ENCODE results near the gene ZNF141. TPM values are rescaled to one million over a fixed set of nuclear protein-coding genes. Genes with fewer than 3 reads are reported as not detected.

The ZNF141 gene
- total RNA-seq, 1 experiment from 2014 or later, result not detected

GRCh38 chr4:422587-422986 lies 85.0 kb downstream of the ZNF141 start:
- ChIA-PET POLR2A (interaction anchor here (0.7 kb wide), 1 partner anchor 15 kb away, joined by 3 read pairs; no protein-coding TSS in a partner anchor), CTCF (no interaction called here)
- BruUV-seq (replicated peaks), result no TSS peak
- Histone ChIP-seq H3K36me3 (ENCODE audit: control insufficient read depth, insufficient read depth, low read length) (no peaks in the 10 kb centered on the region), H3K9me3 (ENCODE audit: control insufficient read depth, insufficient read depth, low read depth, low read length) (peaks cover 42% of the 10 kb centered on the region), H3K4me3 (ENCODE audit: low read depth in 2 of 2, low read length in 2 of 2) (no peak overlapping the region), H3K4me1 (ENCODE audit: control insufficient read depth, insufficient read depth, low read length) (no peaks in the 10 kb centered on the region), H3K27ac (ENCODE audit: low read length) (no peak overlapping the region), H3K27me3 (ENCODE audit: control insufficient read depth, insufficient read depth, low read length) (no peaks in the 10 kb centered on the region)
- intact Hi-C loops (cut with micrococcal nuclease; ENCODE audit: unreplicated experiment), result no loop called here
- in situ Hi-C loops (cut with HindIII; ENCODE audit: low pct_unique_long_range_greater_than_20kb, low sequenced_read_pairs), result no loop called here
- DNase-seq (ENCODE audit: low read depth, low spot score) (no peak), ATAC-seq (no peak)
- TF ChIP-seq TCF7L2 (IDR thresholded peaks at IDR 0.05; ENCODE audit: low read depth, low read length), result no peak
- TF ChIP-seq POLR2AphosphoS5 (IDR thresholded peaks at IDR 0.05; ENCODE audit: low read depth, low read length), result no peak
- TF ChIP-seq CTCF (IDR thresholded peaks at IDR 0.05), result no peak

Small RNA genes within 50 kb of the gene (microRNA-seq; reads per million reads assigned to microRNA genes)
- not detected for gene MIR571 (ENCODE audit: unreplicated experiment)

Other genes starting within 250 kb of the ZNF141 start
- gene ZNF718, start 213.3 kb upstream of the ZNF141 start, total RNA-seq (2021; ENCODE audit: unreplicated experiment), result 3.6 TPM
- gene ZNF732, start 32.3 kb upstream of the ZNF141 start, total RNA-seq (2021; ENCODE audit: unreplicated experiment), result not detected
- gene ZNF721, start 161.3 kb downstream of the ZNF141 start, total RNA-seq (2021; ENCODE audit: unreplicated experiment), result 21.5 TPM
- gene PIGG, start 161.4 kb downstream of the ZNF141 start, total RNA-seq (2021; ENCODE audit: unreplicated experiment), result 53.9 TPM
- not detected for gene TMEM271, start 238.5 kb downstream of the ZNF141 start, total RNA-seq (2021; ENCODE audit: unreplicated experiment)